GM19351 (cell line): ENCODE data around the gene LAMC1.
"Not testable (repeated sequence)": the region's sequence is repeated elsewhere in the genome, so short reads cannot be mapped to it uniquely, and the experiment has no call there.

ENCODE experiments used
- ATAC-seq: cut with Tn5 transposase; IDR thresholded peaks from one replicate; pipeline ENCODE4 v1.9.1; 2021; ENCODE audit warnings: mild to moderate bottlenecking, moderate library complexity; ENCODE audit not compliant: unreplicated experiment

LAMC1 gene

DNA sequence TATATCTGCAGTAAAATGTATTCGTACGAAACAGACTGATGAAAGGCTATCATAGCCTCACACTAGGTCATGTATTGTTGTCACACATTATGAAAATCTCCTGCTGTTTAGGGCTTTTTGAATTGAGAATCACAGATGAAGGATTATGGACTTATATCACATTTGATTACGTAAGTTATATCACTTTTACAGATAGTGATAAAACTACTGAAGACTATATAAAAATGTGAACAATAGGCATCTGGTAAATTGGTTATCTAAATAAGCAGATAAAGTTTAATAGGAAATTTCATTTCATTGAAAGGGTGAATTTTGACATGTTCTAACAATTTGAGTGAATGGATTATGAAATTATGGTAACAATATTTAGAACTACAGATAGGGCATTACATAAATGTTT lies 20.0 kb downstream of the LAMC1 start:
- ATAC-seq, result no peak

DNA sequence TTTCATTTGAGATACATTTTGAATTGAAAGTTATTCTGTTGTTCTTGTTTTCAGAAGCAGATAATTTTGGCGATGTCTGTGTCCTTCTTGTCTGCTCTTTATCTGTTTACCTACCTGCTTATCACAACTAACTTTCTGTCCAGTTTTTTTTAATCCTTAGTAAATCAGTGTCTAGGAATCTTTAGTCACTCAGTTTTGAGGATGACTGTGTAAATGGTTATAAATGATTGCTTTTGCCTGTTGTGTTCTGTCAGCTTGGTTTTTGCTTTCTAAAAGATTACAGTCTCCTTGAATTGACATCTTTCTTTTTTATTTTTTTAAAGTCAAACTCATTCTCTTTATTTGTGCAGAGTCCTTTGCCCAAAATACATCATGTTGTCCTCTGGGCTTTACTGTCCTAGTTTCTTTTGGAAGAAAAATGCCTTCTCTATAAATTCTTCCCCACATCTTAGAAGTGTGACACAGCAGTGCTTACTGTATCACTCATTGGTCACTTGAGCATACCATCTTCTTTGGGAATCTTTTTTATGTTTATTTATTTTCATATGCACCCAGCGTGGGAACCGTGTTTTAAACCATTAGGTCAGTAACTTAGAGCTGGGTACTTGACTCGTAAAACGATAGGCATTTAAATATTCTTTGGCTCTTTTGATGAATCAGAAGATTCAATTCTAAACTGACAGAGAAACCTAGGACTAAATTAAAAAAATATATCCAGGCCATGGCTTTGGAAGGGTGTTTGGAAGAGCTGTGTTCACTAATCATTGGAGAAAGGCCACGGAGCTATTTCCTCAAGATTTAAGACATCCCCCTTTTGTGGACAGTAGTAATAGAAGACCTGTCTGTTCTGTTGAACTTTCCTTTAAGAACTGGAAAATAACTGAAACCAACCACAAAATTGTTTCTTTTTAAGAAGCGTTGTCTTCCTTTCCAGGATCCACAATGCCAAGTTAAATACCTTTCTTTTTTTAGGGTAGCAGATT lies 20.9 kb downstream of the LAMC1 start:
- no peak for ATAC-seq

DNA sequence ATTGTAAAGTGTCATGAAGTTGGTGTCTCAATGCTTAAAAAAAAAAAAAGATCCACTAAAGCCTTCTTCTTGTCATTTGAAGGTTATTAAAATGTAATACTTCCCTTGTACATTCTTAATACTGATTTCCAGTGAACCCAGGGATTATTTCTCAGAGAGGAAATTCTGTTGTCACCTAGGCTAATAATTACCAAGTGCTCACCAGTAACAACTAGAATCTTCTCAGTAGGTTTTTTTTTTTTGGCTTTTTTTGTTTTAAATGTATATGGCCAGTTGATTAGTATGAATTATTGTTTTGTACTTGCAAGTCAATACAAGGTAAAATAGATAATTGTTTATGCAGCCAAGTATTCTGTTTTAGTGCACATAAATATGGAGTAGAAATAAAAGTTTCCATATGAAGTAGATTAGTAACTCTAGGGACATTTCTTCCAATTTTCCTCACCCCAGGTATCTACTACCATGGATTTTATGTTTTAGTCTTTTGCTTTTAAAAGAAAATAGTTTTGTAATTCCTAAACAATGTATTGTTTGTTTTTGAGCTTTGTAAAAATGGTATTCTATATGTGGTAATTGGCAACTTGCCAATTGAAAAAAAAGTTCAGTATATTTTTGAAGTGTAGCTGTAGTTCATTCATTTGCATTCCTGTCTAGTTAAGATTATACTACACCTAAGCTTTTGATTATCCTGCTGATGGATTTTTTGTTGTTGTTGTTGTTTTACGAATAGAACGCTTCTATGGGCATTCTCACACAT lies 21.9 kb downstream of the LAMC1 start:
- no peak for ATAC-seq

DNA sequence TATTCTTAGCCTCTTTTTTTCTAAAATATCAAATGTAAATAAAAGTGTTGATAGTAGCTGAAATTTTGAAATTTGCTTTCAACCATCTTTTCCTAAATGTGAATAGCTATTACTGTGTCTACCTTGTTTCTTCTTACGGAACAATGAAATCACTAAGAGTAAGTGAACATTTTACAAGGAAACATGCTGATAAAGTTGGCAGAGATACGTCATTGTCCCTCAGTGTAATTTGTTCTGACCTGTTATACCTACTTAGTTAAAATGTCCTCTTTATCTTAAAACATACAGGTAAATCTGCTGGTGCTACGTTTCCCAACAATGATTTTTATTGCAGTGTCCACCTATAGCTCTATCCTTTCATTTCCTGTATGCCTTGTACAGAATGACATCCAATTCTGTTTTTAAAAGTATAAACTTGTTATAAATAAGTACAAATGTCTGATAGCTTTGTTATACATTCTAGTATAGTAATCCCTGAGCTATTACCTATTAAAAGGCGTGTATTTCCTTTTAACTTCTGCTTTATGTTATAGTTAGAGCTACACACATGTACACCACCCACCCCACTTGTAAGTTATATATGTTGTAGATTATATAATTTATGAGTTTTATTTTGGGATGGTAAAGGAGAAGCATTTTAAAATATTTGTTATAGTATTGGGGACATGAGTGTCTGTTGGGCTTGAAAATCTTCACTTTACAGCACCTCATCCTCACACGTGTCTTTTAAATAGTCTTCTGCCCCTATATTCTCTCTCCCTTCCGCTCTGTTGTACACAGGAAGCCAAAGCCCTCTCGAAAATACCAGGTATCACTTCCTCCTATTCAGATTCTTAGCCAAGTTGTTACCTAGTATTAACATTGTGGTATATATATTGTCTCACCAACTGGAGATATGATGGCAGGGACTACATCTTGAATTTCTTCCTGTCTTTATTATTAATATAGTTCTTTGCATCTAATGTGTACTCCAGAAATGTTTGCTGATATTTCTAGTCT lies 25.2 kb downstream of the LAMC1 start:
- peak; percentile 100 for ATAC-seq

DNA sequence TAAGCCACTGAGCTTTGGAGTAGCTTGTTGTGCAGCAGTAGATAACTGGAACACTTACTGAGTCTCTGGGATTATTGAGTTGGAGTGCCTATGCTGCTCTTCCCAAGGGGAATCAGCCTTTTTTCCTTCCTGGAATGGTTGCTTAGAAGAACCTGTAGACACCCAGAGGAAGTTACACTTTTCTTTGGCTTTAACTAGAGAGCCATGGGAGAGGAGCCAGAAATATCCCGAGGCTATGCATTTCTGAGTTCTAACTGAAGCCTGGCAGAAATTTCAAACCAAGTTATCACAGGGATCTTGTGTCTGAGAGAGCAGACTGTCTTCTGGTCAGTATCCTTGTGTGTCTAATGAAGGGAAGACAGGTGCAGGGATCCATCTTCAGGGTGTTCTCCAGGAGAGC lies 28.3 kb downstream of the LAMC1 start:
- ATAC-seq, result no peak

DNA sequence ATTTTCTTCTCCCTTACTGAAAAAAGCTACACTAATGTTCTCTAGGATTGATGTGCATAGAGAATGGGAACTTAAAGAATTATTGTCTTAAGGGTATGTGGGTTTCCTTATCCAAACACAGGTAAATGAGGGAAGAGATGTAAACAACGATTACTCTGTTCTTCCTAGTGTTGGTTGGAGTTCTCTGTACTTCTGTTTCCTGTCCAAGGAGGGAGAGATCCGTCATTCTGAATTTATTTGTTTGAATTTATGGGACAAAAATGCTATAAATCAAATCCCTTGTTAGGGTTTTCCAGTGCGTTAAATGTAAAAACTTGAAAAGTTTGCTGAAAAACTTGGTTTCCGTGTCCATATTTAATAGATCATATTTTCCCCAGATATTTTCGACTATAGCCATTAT lies 29.6 kb downstream of the LAMC1 start:
- no peak for ATAC-seq

DNA sequence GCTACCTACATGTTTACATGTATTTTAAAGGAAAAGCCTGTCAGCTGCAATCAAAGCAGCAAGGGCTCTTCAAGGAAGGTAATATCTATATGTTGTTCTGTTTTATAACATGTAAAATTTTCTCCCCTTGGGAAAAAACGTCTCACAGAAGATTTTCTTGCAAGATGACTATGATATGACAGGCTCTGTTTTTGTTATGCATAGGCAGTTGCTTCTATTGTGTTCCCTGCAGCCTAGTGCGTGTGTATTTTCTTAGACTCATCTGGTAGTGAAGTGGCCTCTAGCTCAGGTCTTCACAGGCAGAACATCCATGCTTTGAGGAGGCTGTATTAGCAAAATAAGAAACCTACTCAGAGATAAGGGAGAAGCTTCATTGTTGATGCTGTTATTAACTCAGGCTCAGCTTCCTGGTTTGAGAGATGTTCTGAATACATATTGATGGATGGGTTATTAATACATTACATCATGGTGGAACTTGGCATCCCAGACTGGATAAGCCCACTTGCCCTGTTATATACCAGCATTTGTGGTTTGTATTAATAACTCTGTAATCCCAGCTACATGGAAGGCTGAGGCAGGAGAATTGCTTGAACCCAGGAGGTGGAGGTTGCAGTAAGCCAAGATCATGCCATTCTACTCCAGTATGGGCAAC lies 35.8 kb downstream of the LAMC1 start:
- no peak for ATAC-seq

DNA sequence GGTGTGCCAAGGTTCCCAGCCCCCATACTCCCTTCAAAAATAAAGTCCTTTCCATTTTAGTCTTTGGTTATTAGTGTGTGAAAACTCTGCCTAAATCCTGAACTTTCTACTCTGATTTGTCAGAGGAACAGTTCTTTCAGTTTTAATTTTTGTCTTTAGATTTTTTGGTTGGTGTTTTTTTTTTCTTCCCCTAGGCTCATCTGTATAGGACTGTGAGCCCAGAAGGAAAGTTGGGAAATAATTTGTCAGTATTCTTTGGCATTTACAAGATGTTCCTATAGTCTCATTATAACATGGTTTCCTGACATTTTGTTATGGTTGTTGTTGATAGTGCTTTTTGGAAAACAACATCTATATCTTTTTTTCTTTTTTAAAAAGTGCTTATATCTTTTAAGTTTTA lies 38.0 kb downstream of the LAMC1 start:
- ATAC-seq, result no peak

DNA sequence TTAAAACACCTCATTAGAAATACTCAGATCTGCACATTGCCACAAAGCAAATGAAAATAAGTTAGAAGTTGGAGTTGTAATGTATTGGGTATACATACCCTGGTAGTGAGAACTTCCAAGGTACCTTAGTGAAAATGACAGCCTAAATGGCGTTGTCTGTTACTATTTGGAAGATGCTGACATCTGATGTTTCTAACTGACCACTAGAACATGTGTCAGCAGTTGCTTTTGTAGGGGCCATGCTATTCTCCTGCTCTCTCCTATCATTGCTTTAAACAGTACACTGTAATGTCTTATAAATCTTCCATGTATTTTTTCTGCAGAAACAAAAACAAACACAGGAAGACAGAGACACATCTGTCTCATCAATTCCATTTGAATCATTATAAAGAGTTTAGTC lies 40.1 kb downstream of the LAMC1 start:
- ATAC-seq, result no peak

DNA sequence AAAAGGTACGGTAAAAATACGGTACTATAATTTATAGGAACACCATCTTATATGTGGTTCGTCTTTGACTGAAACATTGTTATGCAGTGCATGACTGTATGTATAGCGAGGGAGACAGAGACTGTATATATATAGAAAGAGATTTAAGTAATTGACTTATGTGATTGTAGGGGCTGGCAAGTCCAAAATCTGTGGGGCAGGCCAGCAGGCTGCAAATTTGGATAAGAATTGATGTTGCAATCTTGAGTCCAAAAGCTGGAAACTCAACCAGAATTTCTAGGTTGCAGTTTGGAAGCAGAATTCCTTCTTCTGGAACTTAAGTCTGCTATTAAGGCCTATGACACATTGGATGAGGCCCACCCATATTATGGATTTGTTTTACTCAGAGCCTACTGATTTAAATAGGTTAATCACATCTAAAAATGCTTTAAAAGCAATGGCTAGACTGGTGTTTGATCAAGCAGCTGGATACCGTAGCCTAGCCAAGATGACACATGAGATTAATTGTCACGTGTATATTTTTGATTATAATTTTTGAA lies 42.0 kb downstream of the LAMC1 start:
- no peak for ATAC-seq

DNA sequence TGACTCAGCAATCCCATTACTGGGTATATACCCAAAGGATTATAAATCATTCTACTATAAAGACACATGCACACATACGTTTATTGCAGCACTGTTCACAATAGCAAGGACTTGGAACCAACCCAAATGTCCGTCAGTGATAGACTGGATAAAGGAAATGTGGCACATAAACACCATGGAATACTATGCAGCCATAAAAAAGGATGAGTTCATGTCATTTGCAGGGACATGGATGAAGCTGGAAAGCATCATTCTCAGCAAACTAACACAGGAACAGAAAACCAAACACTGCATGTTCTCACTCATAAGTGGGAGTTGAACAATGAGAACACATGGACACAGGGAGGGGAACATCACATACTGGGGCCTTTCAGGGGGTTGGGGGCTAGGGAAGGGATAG lies 43.2 kb downstream of the LAMC1 start:
- not testable (repeated sequence) for ATAC-seq

DNA sequence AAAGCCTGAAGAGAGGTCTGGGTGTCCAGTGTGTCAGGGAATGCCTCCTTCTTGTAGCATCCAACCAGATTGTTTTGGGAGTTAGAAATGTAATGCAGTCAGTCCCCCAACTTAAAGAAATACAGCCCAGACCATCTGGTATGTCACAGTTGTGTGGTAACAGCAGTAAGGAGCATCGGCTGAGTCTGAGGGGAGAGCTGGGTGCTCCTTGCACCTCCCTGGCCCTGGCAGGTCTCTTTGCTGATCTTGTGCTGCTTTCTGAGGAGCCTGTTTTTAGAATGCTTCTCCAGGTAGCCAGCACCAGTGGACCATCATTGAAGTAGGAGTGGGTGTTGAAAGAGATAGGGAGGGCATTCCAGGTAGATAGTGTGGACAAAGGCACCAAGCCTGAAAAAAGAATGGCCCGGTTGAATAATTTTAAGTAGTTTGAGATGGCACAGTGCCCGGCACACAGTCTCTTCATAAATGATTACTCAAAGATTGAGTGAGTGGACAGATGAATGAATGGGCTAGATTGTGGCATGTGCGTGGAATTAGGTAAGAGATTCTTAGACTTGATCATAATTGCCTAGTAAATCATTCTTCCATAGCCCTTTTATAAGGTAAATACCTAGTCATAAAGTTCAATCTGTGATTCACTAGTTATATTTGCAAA lies 46.5 kb downstream of the LAMC1 start:
- ATAC-seq, result no peak

DNA sequence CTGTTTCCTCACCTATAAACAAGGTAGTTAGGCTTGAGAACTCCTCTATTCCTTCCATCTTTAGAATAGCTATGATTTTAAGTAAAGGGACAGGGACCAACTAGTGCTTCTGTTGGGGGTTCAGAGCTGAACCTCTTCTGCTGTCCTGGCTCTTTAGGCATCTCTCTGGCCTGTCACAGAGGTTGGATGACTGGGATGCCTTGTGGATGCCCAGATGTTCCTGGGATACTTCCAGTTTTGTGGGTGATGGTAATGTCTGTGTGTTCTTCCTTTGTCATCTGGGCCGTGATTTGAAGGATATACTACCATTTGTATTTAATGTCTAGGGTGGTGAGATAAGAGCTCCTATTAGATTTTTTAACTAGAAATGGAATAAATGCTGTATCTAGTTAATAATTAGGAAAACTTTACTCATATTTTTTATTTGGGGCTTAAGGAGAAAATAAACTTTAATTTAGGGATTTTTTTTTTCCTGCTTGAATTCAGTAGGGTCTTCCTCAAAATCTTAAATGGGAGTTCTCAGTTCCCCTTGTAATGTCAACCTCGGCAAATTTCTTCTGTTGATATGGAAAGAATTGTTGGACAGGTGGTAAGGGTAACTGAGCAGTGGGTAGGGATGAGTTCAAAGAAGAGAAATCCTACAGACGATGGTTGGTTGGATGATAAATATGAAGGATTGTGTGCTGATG lies 47.2 kb downstream of the LAMC1 start:
- no peak for ATAC-seq

DNA sequence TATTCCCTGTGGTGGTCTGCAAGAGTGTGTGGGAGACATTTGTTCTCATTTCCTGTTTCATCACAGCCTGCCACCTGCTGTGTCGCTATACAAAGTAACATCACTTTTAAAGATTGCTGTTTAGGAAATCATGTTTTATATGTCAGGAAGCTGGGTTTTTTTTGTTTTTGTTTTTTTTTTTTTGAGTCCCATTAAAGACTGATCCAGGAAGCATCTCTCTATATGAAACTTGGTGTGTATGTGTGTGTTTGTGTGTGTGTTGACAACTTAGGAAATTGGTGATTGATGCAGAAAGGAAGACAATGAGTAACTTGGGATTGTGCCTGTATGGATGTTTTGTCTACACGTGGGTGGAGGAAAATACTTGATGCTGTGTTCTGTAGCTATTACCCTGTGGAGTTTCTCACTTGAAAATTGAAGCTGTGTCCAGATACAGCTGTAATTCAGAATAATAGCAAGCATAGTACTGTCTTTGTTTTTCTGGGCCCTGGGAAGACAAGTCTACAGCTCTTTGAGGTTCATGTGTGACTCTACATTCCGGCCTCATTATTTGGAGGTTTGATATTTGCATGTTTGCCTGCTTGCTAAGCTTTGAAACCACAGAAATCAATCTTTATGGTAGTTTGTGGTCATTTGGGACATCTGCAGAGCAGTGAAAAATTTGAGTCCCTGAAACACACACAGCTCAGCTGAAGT lies 47.9 kb downstream of the LAMC1 start:
- ATAC-seq, result peak; percentile 92

DNA sequence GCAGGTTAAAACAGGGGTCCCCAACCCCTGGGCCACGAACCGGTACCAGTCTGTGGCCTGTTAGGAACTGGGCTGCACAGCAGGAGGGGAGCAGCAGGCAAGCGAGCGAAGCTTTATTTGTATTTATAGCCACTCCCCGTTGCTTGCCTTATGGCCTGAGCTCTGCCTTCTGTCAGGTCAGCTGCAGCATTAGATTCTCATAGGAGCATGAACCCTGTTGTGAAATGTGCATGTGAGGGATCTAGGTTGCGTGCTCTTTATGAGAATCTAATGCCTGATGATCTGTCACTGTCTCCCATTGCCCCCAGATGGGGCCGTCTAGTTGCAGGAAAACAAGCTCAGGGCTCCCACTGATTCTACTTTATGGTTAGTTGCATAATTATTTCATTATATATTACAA lies 49.4 kb downstream of the LAMC1 start:
- not testable (repeated sequence) for ATAC-seq

DNA sequence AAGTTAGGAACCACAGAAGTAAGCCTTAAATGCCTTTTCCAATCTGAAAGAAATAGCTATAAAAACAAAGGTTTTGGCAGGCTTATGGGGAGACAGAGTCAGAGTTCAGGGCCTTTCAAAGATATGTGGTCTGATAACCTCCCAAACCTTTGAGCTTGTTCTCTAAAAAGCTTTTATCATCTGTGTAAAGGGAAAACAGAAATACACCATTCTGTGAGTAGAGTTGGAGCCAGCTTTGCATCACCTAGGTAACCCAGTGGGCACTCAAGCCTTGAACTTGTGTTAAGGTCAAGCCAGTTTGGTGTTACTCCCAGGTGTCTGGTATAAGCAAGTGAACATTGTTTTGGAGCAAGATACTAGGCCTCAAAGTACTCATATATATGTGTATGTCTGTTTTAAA lies 50.1 kb downstream of the LAMC1 start:
- no peak for ATAC-seq

DNA sequence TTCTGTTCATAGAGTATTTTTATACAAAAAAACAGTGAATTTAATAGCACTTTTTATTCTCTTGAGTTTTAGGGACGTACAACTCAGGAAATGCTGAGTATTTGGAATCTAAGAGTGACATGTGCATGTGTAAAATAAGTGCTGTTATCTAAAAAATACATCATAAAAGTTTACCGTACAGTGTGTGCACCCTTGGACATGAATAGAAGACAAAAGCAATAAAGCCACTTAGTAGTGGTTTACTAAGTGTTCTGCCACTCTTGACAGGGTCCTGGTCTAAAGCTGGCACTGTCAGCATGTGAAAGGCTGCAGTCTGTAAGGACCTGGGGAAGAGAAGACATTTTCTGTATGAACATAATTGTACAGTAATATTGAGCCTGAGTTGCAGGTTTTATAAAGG lies 51.0 kb downstream of the LAMC1 start:
- ATAC-seq, result no peak

DNA sequence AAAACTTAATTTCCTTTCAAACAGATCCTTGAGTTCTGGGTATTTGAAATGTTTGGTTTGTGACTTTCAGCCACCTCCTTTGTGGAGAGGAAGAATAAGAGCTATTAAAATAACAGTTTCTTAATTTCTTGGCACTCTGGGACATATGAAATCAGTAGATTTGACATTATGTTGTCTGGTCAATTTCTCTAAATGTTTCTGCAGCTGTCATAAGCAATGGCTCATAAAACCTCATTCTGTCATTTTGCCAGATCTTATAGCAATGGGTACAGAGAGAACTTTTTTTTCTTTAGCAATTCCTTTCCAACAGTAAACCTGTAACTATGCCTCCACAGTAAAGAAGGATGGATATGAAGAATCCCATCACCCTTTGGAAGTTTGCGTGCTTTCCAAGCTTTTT lies 52.6 kb downstream of the LAMC1 start:
- ATAC-seq, result no peak
